Stimulated activated CD8-positive, alpha-beta memory T cell treated with anti-CD3 and anti-CD28 coated beads, Interleukin-4, amount 100 ng/mL, for 48 hours (primary cell): ENCODE measurements around the gene NUDT22.

Source experiments
- DNase-seq: peaks from one replicate; pipeline ENCODE4 v3.0.0-alpha.2; 2020

The NUDT22 gene

GRCh38 chr11:64259533-64260067, 33.5 kb downstream of the NUDT22 start:
- no peak for DNase-seq

GRCh38 chr11:64260147-64260708, 34.2 kb downstream of the NUDT22 start:
- no peak for DNase-seq

GRCh38 chr11:64261556-64262080, 35.5 kb downstream of the NUDT22 start:
- no peak for DNase-seq

GRCh38 chr11:64262271-64263002, 36.4 kb downstream of the NUDT22 start:
- DNase-seq, result no peak

GRCh38 chr11:64263021-64263946, 37.2 kb downstream of the NUDT22 start:
- DNase-seq, result no peak

- no peak for DNase-seq
These were observed 37.9 kb downstream of the NUDT22 start for GRCh38 chr11:64263947-64264317.

- DNase-seq, result no peak
These were observed 38.3 kb downstream of the NUDT22 start for GRCh38 chr11:64264371-64264852.

GRCh38 chr11:64265176-64266160, 39.4 kb downstream of the NUDT22 start:
- DNase-seq, result no peak

- no peak for DNase-seq
These were observed 40.3 kb downstream of the NUDT22 start for GRCh38 chr11:64266339-64266738.

GRCh38 chr11:64267207-64267945, 41.3 kb downstream of the NUDT22 start:
- no peak for DNase-seq

GRCh38 chr11:64268025-64268892, 42.2 kb downstream of the NUDT22 start:
- no peak for DNase-seq

- DNase-seq, result peak; percentile 76
These were observed 42.9 kb downstream of the NUDT22 start for GRCh38 chr11:64268893-64269539.

- DNase-seq, result peak; percentile 99
These were observed 43.6 kb downstream of the NUDT22 start for GRCh38 chr11:64269540-64270220.

- no peak for DNase-seq
These were observed 49.1 kb downstream of the NUDT22 start for GRCh38 chr11:64275031-64275800.

- DNase-seq, result no peak
These were observed 49.8 kb downstream of the NUDT22 start for GRCh38 chr11:64275841-64276240.

GRCh38 chr11:64276653-64277431, 50.8 kb downstream of the NUDT22 start:
- DNase-seq, result no peak

GRCh38 chr11:64278576-64279190, 52.6 kb downstream of the NUDT22 start:
- no peak for DNase-seq
